Measurements from ENCODE around the gene CSF3.

CSF3 gene

DNA sequence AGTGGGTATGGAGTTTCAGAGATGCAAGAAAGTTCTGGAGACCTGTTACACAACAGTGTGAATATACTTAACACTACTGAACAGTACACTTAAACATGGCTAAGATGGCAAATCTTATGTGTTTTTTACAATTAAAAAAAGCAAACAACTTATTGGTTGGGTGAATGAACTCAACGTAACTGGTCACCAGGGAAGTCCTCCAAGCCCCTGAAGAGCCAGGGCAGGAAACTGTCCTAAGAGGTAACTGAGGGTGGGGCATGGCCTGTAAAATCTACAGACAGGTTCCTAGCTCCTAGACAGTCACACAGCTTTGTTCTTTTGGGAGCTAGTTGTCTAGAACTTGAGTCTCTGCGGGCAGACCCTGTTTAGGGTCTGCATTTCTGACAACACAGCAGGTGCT, 10.3 kb downstream of the CSF3 start:
- DNase-seq = no peak

DNA sequence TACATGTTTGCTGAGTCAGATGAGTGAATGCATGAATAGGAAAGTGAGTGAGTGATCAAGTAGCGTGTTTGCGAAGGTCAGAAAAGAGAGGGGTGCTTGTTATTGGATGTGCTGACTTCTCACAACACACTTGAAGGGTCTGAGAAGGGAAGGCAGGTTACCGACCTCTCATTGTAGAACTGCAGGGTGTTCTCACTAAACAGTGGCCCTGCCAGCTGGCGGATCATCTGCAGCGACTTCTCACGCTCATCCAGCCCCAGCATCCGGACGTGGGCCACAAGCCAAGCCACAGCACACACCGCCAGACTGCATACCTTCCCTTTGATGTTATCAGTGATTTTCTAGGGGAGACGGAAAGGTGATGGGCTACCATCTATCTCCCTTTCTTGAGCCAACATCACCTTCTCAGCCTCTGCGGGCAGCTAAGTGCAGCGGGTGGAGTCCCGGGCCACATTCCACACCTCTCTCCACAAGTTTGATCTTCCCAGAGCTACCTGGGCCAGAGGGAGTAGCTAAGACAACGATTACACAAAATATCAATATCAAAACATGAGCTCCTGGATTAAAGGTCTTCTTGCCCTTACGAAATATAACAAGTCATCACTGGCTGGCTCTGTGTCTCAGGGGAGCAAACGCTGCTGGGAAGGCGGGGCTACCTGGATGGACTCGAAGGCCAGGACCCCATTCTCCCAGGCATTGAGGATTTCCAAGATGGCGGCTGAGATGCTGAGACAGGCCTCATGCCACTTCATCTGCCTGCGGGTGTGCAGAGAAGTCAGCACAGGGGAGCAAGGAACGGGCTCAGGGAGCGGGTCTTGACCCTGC, 11.0 kb downstream of the CSF3 start:
- DNase-seq = no peak

DNA sequence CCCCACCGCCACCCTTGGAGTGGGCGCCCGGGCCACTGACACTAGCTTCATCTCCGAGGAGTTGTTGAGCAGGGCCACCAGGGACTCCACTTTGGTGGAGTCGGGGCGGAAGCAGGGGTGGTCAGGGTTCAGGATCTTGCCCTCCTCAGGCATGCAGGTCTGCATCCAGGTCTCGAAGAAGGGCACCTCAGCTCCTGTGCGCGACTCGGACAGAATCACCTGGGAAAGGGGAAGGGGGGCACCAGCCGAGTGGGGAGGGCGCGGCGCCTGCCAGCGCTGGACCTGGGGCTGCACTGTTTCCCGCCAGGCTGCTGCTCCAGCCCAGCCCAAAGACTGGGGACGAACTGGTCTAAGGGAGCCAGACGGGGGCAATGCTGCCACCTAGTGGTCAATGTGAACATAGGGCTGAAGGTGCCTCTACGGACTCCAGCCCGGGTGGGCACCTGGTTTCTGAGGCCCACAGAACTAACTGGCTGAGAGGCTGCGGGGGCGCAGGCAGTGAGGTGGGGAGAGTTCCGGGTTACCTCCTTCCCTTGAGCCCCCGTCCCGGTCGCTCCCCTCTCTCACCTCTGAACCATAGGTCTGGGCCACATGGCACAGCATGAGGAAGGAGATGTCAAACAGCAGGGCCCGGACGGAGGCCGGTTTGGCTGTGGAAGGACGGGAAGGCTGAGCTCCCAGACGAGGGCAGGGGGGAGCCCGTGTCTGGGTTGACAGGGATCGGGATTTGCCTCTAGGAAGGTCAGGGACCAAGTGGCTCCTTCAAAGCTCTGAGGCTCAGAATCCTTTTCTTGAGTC, 11.8 kb downstream of the CSF3 start:
- DNase-seq = no peak

DNA sequence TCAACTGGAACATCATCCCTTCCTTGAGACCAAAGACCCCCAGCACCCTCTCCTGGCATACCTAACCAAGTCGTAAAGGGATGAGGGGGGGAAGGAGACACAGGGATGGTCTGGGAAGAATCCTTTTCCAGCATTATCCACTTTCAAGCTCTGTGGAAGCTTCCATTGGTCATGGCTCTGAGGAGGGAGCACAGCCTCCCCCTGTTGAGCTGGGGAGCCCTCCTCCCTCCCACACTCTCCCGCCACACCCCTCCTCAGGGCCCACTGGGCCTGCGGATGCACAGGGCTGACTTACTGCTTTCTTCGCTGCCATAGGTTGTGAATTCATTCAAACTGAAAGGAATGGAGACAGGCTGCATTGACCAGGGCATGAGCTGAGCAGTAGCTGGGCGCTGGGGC, 12.4 kb downstream of the CSF3 start:
- DNase-seq = no peak

DNA sequence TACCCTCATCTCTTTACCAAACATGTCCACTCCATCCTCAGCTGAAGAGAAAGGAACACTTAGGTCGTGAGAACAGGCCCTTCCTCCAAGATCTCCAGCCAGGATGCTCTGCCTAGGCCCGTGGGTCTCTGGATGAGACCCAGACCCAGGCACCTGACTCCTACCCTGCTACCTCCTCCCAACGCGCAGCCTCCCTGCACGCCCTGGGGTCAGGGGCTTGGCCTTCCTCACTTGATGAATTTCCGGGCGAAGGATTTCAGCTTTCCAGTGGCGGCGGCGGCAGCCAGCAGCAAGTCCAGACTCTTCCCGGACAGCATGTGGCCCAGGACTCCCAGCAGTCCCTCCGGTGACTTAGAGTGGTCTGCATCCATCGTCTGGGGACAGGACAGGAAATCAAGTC, 13.4 kb downstream of the CSF3 start:
- no peak for DNase-seq

DNA sequence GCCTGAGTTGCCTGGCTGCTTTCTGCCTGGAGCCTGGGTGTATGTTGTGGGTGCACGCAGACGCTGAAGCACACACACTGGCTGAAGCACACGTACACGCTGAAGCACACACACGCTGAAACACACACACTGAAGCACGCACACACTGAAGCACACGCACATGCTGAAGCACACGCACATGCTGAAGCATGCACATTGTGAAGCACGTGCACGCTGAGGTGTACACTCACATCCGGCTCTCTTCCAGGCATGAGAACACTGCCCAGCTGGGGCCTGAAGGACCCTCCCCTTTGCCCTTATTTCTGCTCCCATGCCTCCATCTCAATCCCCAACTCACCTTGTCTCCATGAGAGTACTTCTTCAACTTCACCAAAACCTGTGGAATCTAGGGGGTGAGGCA, 16.5 kb downstream of the CSF3 start:
- no peak for DNase-seq

DNA sequence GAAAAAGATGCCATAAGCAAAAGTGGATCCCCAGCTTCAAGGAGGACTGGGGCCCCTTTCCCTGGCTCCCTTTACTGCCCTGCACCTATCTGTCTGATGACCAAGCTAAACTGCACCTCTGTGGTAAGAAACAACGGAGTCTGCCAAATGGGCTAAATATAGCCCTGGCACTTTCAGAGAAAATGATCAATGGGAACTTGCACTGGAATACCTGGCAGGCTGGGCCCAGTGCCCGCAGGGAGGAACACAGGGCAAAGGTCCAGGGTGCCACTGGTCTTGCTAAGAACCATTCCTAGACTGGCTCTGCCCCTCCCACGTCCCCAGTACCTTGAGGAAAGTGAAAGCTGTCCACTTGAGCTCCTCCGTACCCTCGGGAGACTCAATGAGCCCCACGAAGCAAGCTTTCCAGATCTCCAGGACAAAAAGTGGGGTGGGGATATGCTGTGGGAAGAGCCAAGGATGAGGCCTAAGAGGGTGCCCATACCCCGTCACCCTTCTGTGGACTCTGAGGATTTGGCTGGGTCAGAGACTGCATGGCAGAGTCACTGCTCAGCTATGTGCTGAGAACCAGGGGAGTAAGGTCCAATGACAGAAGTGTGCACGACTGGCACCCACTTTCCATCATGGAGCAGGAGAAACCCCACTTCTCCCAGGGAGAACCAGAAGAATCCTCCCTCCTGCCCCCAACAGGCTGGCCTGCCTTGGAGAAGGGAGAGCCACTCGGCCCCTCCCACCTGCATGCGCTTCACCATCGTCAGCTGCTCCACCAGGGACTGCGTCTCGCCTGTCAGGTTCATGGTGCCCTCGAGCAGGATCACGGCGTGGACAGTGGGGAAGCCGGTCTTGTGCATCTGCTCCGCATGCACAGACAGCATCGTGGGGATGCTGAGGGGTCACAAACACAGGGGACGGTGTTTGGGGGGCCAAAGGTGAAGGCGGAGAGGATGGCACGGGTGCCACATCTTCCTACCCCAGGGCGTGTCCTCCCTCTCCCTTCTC, 17.4 kb downstream of the CSF3 start:
- no peak for DNase-seq

DNA sequence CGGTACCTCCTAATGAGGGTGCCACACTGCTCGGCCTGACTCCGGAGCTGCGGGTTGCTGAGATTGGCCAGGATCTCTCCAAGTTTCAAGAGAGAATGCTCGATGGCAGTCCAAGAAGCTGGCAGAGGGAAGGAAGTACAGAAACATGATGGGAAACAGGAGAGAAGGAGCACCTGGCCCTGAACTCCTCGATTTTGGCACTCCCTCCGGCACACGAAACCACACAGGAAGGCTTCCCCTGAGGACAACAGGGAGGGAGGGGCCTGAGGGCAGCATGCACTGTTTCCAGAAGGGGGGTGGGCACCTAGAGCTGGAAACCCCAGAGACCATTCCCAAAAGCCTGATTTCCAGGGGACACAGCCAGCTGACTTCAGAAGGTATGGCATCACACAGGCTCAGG, 18.1 kb downstream of the CSF3 start:
- DNase-seq = no peak

DNA sequence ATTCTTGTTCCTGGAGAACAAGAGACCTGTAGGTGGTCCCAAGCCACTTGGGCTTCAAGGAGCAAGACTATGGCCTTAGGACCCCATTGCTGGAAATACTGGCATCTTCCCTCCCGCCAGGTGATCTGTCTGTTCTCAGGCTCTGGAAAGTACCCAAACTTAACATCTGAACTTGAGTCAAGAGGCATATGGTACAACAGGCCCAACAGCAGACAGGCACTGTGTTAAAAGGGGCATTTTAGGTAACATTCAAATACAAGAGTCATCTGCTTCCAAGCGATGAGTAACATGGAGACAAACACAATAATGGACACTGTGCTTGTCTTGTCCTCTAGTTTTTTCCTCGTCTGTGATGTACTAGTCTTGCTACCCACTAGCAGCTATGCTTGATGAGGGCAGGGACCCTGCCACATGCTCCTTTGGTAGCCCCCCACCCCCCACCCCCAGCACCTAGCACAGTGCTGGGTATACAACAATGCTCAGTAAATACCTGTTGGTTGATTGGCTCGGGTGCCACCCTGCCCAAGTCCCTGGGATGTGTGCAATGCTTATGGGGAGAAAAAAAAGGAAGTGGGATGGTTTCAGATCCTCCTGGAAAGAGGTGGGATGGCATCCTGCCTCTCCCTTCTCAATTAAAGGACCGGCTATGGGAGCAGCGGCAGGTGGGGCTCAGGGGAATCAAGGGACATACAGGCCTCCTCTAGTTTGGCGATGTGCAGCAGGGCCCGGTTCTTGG, 19.4 kb downstream of the CSF3 start:
- DNase-seq = no peak

DNA sequence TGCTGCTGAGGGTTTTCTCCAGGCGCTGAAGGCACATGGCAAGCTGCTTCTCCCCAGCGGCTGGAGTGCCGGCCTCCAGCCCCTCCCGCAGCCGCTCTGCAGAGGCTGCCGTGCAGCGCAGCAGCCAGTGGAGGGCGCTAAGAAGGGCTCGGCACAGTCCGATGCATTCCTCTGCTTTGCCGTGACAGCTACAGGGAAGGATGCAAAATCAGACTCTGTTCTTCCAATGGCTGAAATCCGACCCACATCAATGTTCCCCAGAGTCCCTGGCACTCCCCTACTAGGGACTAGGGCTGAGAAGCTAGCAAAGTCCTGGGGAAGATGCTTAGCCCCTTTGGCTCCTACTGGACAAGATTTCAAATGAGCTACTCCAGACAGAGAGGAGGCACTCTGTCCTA, 19.9 kb downstream of the CSF3 start:
- DNase-seq = no peak

DNA sequence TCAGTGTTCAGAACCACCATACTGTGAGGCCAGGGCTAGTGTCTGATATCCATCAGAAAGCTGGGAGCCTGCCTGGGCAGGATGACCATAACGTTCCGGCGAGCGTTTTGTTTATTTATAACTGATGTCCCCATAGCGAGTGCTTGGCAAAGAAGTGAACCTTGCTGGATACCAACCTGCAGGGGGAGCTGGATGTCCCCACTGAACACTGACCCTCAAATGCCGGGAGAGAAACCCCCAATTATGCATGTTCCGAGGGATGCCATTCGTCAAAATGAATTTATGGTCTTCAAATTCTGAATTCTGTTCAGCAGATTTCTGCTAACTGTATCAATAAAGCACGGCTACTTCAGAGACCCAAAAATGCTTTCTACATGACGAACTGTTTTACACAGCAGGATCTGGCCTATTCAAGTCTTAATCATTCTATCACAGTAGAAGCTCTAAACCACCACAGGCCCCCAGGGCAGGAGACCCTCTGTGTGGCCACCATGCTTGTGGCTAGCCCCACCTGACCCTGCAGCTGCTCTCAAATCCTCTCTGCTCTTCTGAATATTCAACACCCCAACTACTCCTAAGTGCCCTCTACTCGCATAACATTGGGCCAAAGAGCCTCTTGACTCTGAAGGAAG, 23.8 kb downstream of the CSF3 start:
- no peak for DNase-seq

DNA sequence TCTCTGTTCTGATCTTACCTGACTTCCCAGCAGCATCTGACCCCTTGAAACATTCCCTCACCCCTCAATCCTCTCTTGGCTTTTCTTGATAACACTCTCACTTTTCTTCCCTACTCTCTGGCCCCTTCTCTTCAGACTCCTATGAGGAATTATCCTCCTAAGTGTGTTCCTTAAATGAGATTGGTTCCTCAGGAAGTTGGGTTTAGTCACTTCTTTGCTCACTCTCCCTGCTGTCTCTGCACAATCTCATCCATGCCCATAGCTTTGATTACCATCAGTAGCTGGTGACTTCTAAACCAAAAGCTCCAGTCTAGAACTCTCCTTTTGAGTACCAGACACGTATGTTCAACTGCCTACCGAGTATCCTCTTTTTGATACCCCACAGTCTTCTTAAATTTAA, 26.0 kb downstream of the CSF3 start:
- no peak for DNase-seq

DNA sequence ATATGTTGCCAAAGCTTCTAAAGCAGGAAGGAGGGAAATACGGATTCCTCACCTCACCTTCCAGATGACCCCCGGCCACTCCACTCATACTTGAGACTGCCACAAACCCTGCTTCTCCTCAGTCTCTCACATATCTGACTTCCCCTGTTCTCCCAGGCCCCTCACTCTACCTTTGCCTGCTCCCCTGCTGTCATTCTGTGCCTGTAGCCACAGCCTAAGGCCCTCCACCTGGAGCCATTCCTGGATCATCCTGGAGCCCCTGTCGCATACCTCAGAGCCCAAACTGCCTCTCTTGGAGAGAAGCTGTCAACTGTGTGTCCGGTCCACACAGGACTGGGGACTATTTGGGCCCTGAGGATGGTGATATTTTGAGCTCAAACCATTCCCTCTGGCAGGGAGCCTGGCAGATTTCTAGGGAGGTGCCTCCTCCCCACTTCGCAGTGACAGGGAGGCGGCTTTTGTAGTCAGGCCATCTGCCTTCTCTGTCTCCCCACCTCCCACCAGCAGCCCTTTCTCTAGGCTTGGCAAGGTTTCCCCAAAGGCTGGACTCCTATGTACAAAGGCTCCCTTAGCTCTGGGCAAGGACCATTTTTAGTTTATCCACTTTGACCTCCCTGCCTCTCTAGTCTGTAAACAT, 41.3 kb downstream of the CSF3 start:
- DNase-seq = no peak

DNA sequence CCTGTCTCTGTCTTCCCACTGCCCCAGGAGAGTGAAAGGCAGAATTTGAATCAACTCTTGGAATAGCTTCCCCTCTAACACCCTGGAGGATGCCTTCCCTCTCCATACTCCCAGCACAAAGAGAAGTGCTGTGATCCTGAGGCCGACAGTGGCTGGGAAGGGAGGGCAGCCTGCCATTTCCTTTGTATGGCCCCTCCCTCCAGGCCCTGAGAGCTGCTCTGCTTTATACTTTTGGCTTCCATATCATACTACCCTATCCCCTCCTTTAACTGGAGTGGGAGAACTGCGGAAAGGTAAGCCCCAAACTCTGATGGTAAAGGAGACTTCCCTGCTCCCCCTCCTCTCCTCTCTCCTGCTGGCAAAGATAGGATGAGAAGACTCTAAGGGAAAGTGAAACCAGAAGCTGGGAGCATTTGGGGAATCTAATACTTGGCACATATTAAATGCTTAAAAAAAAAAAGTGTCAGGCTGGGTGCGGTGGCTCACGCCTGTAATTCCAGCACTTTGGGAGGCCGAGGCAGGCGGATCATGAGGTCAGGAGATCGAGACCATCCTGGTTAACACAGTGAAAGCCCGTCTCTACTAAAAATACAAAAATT, 43.0 kb downstream of the CSF3 start:
- no peak for DNase-seq

DNA sequence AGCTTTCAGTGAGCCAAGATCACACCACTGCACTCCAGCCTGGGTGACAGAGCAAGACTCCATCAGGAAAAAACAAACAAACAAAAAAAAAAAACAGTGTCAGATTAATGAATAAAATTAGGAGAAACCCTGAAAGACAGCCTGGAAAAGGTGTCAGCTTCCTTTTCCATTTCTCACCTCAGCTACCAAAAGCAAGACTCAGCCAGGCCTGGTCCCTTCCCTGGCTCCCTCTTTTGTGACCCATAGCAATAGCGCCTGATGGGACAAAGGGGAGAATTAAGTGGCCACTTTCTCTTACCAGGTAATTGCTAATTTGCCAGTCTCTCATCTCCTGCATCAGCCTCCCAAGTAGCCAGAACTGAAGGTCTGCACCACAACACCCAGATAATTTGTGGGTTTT, 43.6 kb downstream of the CSF3 start:
- DNase-seq = no peak

DNA sequence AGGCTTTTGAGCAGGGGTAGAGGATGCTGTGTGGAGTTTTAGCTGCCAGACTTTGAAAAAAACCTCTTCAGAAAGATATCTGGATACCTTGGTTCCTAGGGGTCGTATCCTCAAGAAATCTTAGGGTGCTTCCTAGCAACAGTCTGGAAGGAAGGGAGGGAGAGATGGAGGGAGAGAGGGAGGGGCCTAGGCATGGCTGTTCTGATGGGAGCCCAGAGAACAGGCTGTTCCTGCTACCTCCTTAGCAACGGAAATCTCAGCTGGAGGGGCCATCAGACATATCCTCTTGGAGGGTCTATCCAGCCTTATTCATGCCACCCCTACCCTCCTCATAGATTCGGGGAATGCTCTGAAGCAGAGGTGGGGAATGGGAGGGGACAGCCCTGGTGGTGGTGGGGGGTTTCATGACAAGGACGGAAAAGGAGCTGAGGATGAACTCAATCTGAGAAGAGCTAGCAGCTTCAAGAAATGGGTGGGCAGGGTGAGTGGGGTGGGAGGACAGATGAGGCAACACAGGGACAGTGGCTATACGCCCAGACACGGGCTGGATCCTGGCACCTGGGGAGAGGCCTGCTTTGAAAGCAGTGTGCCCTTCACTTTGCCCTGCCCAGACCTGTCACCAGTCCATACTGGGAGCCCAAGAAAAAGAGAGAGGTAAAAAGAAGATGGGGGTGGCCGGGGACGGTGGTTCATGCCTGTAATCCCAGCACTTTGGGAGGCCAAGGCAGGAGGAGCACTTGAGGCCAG, 44.7 kb downstream of the CSF3 start:
- DNase-seq = no peak

DNA sequence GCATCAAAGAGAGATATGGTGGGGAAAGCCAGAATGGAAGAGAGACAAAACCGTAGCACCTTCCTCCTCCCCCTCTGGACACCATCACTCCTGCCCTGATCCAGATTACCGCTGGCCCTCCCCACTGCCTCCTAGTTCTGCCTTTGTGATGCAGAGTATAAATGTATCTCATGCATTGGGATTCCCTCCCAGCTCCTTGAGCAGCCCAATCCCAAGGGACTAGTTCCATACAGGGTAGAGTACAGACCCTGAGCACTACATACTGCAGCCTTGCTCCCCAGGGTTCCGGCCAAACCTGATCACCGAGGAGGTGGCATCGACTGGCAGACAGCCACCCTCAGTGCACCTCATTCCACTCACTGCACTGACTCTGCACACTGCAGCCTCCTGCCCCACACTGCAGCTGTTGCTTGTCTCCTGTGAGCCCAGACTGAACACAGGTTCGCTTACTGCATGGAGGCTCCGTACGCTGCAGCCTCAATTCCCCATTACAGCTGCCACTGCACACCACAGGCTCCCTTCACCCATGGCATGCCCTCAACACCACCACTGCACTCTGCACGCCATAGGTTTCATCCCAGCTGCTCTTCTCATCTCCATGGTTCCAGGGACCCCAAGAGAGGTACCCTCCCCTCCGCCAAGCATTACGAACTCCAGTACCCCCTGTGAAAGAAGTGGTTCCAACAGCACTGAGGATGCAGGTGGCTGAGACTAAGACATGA, 45.8 kb downstream of the CSF3 start:
- no peak for DNase-seq

DNA sequence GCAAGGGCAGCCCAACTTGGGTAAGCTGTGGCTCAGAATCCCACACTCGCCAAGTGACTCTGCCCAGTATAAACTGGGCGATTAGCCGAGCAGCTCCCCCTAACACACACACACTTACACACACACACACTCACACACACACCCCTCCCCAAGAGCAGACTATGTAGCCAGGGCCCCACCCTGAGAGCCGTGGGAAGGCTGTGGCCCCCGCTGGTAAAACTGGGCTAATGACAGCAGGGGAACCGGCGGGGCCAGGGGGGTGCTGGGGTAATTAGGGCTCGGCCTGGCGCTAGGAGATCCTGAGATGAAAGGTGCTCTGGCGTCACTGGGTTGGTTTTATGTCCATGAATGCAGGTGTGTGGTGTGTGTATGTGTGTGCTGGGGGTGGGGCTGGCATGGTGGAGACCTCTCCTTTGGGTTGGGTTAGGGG, 46.4 kb downstream of the CSF3 start:
- DNase-seq = no peak

All from NCI-H1436 treated with DMSO at 0.1 percent for 48 hours (cell line).